ENCODE measurements around the gene JMJD7.

JMJD7 gene

GRCh38 chr15:41827880-41828806 lies at the start of gene JMJD7:
TSS of gene JMJD7 (plus strand) at chr15:41828092. CDS start at chr15:41828125, 33 bp downstream.
- DNase-seq (ENCODE audit: extremely low read depth in 1 of 2, low read depth in 1 of 2) = peak; percentile 82 to 89

GRCh38 chr15:41778521-41778920 lies 49.4 kb upstream of the JMJD7 start:
- no peak for DNase-seq (ENCODE audit: extremely low read depth in 1 of 2, low read depth in 1 of 2)

GRCh38 chr15:41779662-41780157 lies 48.2 kb upstream of the JMJD7 start:
- DNase-seq (ENCODE audit: extremely low read depth in 1 of 2, low read depth in 1 of 2) = no peak

GRCh38 chr15:41780266-41780665 lies 47.6 kb upstream of the JMJD7 start:
- DNase-seq (ENCODE audit: extremely low read depth in 1 of 2, low read depth in 1 of 2) = no peak

GRCh38 chr15:41780727-41781126 lies 47.2 kb upstream of the JMJD7 start:
- no peak for DNase-seq (ENCODE audit: extremely low read depth in 1 of 2, low read depth in 1 of 2)

- DNase-seq (ENCODE audit: extremely low read depth in 1 of 2, low read depth in 1 of 2) = no peak
These were observed 45.3 kb upstream of the JMJD7 start for GRCh38 chr15:41782371-41783282.

- no peak for DNase-seq (ENCODE audit: extremely low read depth in 1 of 2, low read depth in 1 of 2)
These were observed 44.6 kb upstream of the JMJD7 start for GRCh38 chr15:41783296-41783695.

- DNase-seq (ENCODE audit: extremely low read depth in 1 of 2, low read depth in 1 of 2) = no peak
These were observed 39.6 kb upstream of the JMJD7 start for GRCh38 chr15:41788262-41788661.

- no peak for DNase-seq (ENCODE audit: extremely low read depth in 1 of 2, low read depth in 1 of 2)
These were observed 38.7 kb upstream of the JMJD7 start for GRCh38 chr15:41789236-41789635.

GRCh38 chr15:41789662-41790061 lies 38.2 kb upstream of the JMJD7 start:
- no peak for DNase-seq (ENCODE audit: extremely low read depth in 1 of 2, low read depth in 1 of 2)

- DNase-seq (ENCODE audit: extremely low read depth in 1 of 2, low read depth in 1 of 2) = no peak
These were observed 37.7 kb upstream of the JMJD7 start for GRCh38 chr15:41790169-41790568.

GRCh38 chr15:41790756-41791546 lies 36.9 kb upstream of the JMJD7 start:
- no peak for DNase-seq (ENCODE audit: extremely low read depth in 1 of 2, low read depth in 1 of 2)

- DNase-seq (ENCODE audit: extremely low read depth in 1 of 2, low read depth in 1 of 2) = no peak
These were observed 36.4 kb upstream of the JMJD7 start for GRCh38 chr15:41791547-41791937.

- DNase-seq (ENCODE audit: extremely low read depth in 1 of 2, low read depth in 1 of 2) = no peak
These were observed 35.8 kb upstream of the JMJD7 start for GRCh38 chr15:41792000-41792637.

- no peak for DNase-seq (ENCODE audit: extremely low read depth in 1 of 2, low read depth in 1 of 2)
These were observed 33.8 kb upstream of the JMJD7 start for GRCh38 chr15:41794081-41794480.

- no peak for DNase-seq (ENCODE audit: extremely low read depth in 1 of 2, low read depth in 1 of 2)
These were observed 31.7 kb upstream of the JMJD7 start for GRCh38 chr15:41795996-41796856.

- no peak for DNase-seq (ENCODE audit: extremely low read depth in 1 of 2, low read depth in 1 of 2)
These were observed 30.5 kb upstream of the JMJD7 start for GRCh38 chr15:41797201-41797944.
